VCaP (cell line): Measurements from ENCODE around the gene STRIT1.
"Not testable (repeated sequence)": the region's sequence is repeated elsewhere in the genome, so short reads cannot be mapped to it uniquely, and the experiment has no call there.

ENCODE experiments used
- H3K27ac ChIP-seq: fragments of 450-650 bp; 2 replicates; pipeline ENCODE4 v1.5.1; 2017
- CTCF ChIP-seq: fragments of 450-650 bp; conservative IDR thresholded peaks from 2 replicates; pipeline ENCODE4 v1.5.1; 2017; ENCODE audit warnings: mild to moderate bottlenecking, moderate library complexity

STRIT1 gene

GRCh38 chr3:155283092-155284056, 10.1 kb downstream of the STRIT1 start:
- no peak for TF ChIP-seq CTCF
- no peak overlapping the region for H3K27ac ChIP-seq

- no peak overlapping the region for H3K27ac ChIP-seq
- TF ChIP-seq CTCF, result no peak
Measured at GRCh38 chr3:155282385-155283091, 10.9 kb downstream of the STRIT1 start.

GRCh38 chr3:155281912-155282311, 11.6 kb downstream of the STRIT1 start:
- no peak for TF ChIP-seq CTCF
- no peak overlapping the region for H3K27ac ChIP-seq

- H3K27ac ChIP-seq, result not testable (repeated sequence)
Measured at GRCh38 chr3:155276089-155276488, 17.4 kb downstream of the STRIT1 start.

- H3K27ac ChIP-seq, result not testable (repeated sequence)
Measured at GRCh38 chr3:155275159-155275754, 18.2 kb downstream of the STRIT1 start.

GRCh38 chr3:155274435-155274834, 19.0 kb downstream of the STRIT1 start:
- H3K27ac ChIP-seq, result not testable (repeated sequence)

- no peak overlapping the region for H3K27ac ChIP-seq
- TF ChIP-seq CTCF, result no peak
Measured at GRCh38 chr3:155271343-155271613, 22.2 kb downstream of the STRIT1 start.

- no peak for TF ChIP-seq CTCF
- H3K27ac ChIP-seq, result no peak overlapping the region
Measured at GRCh38 chr3:155270485-155271342, 22.8 kb downstream of the STRIT1 start.
